Rectal smooth muscle tissue (tissue), 1 donor: ENCODE data around the gene MAPK6.
"Not testable (repeated sequence)": the region's sequence is repeated elsewhere in the genome, so short reads cannot be mapped to it uniquely, and the experiment has no call there.

Experiments used
- H3K27ac ChIP-seq: one replicate; pipeline ENCODE4 v1.7.0; 2013; ENCODE audit warnings: low read depth, low read length, inconsistent platforms
- H3K27me3 ChIP-seq: one replicate; pipeline ENCODE4 v1.7.0; 2013; ENCODE audit warnings: low read length; ENCODE audit not compliant: control insufficient read depth, insufficient read depth
- H3K36me3 ChIP-seq: one replicate; pipeline ENCODE4 v1.7.0; 2013; ENCODE audit warnings: low read length; ENCODE audit not compliant: control insufficient read depth, insufficient read depth
- H3K4me1 ChIP-seq: one replicate; pipeline ENCODE4 v1.7.0; 2013; ENCODE audit warnings: low read length; ENCODE audit not compliant: control insufficient read depth, insufficient read depth
- H3K4me3 ChIP-seq: one replicate; pipeline ENCODE4 v1.7.0; 2013; ENCODE audit warnings: low read length
- H3K9ac ChIP-seq: one replicate; pipeline ENCODE4 v1.7.0; 2013; ENCODE audit warnings: low read length

MAPK6 gene

DNA sequence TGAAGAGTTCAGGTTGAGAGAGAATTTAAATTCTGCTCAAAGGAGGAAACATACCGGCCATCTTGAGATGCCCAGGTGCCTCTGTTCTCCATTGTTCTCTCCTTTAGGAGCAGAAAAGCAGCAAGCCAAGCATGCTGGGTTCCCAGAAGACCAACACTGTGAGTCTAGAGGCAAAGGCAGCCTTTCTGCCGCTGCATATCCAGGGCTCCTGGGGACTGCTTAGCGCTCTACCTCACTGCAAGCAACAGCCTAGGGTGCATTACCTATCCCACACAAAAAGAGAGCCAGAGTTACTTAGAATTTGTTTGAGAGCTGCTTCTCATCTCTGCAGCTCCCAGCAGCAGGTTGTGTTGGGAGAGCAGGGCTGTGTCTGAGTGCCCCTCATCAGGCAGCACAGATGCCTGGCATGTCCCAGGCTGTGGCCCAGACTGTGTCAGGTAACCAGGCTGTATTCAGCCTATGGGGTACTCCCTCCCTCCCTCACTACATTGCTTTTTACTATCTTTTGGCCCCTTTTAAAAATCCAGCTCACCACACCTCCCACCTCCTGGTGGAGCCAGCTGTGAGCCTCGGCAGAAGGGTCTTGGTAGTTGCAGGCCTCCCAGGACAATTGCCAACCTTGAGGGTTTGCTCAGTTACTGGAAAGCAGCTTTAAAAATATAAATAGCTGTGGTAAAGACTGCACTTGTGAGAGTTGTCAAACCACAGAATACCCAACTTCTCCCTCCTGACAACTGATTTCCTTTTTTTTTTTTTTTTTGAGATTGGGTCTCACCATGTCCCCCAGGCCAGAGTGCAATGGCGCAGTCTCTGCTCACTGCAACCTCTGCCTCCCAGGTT, 63.4 kb downstream of the MAPK6 start:
- no peak overlapping the region for H3K27ac ChIP-seq
- no peaks in the 10 kb centered on the region for H3K27me3 ChIP-seq
- H3K4me1 ChIP-seq = no peaks in the 10 kb centered on the region
- H3K4me3 ChIP-seq = no peak overlapping the region
- H3K36me3 ChIP-seq = no peaks in the 10 kb centered on the region
- H3K9ac ChIP-seq = no peak overlapping the region

DNA sequence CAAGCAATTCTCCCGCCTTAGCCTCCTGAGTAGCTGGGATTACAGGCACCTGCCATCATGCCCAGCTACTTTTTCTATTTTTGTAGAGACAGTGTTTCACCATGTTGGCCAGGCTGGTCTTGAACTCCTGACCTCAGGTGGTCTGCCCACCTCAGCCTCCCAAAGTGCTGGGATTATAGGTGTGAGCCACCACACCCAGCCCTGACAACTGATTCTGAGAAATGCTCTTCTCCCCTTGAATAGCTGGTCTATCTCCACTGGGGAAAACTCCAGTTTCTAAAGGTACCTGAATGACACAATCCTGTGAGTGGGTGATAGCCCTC, 64.0 kb downstream of the MAPK6 start:
- not testable (repeated sequence) for H3K4me3 ChIP-seq, H3K4me1 ChIP-seq, H3K27me3 ChIP-seq, H3K27ac ChIP-seq, H3K9ac ChIP-seq, H3K36me3 ChIP-seq

DNA sequence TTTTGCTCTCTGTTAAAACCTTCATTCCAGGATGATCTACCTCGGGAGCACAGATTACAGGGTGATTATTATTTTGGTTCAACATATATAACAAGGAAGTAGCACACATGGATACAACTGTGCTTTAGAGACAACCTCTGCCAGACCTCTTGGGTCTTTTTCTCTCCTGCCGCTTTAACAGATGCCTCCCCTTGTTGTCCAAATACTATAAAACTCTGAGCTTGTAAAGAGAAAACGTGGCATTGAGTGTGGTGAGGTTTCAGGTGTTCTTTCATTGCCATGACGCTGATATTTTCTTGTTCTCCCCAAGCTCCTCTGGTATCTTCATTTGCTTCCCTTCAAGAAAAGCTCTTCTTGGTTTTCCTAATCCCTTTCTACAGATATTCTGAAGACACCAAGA, 64.6 kb downstream of the MAPK6 start:
- no peaks in the 10 kb centered on the region for H3K4me1 ChIP-seq
- no peak overlapping the region for H3K9ac ChIP-seq
- H3K36me3 ChIP-seq = no peaks in the 10 kb centered on the region
- H3K27ac ChIP-seq = no peak overlapping the region
- H3K27me3 ChIP-seq = no peaks in the 10 kb centered on the region
- H3K4me3 ChIP-seq = no peak overlapping the region

DNA sequence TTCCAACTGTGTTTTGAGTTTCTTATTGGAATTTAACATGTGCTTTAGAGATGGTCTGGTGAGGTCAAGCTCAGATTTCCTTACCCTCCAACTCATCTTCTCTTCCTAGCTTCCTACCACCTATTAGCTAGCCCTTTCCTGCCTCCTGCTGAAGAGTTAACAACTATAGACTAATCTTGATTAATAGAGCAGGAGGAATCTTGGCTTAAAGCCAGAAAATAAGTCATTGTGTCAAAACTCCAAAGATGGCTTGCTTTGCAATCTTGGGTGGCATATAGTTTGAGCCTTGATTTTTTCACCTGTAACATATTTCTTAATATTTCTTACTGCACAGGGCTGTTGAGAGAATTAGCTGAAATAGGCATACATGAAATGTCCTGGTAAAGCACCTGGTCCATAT, 66.3 kb downstream of the MAPK6 start:
- H3K27ac ChIP-seq = no peak overlapping the region
- no peak overlapping the region for H3K9ac ChIP-seq
- no peaks in the 10 kb centered on the region for H3K36me3 ChIP-seq
- H3K4me1 ChIP-seq = no peaks in the 10 kb centered on the region
- no peak overlapping the region for H3K4me3 ChIP-seq
- H3K27me3 ChIP-seq = no peaks in the 10 kb centered on the region

DNA sequence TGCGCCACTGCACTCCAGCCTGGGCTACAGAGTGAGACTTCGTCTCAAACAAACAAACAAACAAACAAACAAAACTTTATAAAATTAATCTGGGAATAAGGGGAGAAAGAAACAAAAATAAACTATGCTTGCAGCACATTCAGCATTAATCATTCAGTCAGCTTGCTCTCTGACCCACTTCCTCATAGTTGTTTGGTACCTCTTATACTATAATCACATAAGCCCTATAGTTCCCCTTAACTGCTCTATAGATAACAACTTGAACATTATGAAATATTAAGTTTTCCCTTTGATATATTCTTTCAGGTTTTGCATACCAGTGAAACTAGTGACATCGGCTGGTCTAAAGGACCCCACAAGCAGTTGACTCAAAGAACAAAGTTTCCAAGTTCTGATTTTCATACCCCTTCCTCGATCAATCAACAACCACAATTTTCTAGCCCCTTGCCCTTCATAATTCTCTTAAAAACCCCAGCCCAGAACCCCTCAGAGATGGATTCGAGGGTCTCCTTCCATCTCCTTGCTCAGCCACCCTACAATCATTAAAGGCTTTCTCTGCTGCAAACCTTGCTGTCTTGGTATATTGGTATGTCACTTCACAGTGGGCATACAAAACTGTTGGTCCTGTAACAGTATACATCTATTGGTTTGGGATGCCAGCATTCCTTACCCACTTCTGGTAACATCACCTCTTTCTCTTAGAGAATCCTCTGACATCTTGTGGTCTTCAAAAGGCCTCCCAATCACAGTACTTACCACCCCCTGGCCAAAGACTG, 67.2 kb downstream of the MAPK6 start:
- Histone ChIP-seq H3K27me3 (no peaks in the 10 kb centered on the region), H3K9ac (no peak overlapping the region), H3K27ac (no peak overlapping the region), H3K4me3 (no peak overlapping the region), H3K36me3 (no peaks in the 10 kb centered on the region), H3K4me1 (no peaks in the 10 kb centered on the region)

DNA sequence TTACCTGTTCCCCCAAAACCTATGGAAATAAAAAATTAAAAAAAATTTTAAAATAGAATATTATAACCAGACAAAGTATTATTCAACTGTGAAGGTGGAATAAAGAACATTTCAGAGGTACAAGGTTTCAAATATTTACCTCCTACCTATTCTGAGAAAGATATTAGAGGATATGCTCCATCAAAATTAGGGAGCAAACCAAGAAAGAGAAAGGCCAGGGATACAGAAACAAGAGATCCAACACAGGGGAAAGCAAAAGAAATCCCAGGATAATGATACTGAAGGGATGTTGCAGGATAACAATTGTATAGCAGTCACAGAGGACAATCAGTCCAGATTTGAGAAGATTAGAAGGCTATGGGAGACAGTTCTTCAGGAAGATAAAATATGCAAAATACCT, 71.2 kb downstream of the MAPK6 start:
- Histone ChIP-seq H3K4me3 (no peak overlapping the region), H3K27me3 (no peaks in the 10 kb centered on the region), H3K36me3 (no peaks in the 10 kb centered on the region), H3K27ac (no peak overlapping the region), H3K4me1 (peaks cover 3% of the 10 kb centered on the region), H3K9ac (no peak overlapping the region)

DNA sequence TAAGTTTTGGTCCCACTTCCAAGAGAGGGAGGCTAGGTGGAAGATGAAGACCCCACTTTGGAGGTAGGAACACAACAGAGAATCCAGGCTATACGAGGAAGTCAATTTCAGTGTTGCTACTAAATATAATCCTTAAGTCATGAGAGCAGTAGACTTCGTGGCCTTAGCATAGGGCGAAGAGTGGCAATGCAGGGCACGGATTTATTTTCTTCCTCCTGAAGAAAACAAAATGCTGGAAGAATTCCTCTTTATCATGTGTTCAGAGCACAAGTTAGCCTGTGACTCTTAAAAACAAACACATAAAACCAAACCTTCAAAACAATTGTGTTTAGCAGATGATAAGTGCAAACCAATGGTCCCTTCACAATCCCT, 74.1 kb downstream of the MAPK6 start:
- Histone ChIP-seq H3K4me1 (peaks cover 3% of the 10 kb centered on the region), H3K4me3 (no peak overlapping the region), H3K27me3 (no peaks in the 10 kb centered on the region), H3K36me3 (no peaks in the 10 kb centered on the region), H3K9ac (no peak overlapping the region), H3K27ac (no peak overlapping the region)

DNA sequence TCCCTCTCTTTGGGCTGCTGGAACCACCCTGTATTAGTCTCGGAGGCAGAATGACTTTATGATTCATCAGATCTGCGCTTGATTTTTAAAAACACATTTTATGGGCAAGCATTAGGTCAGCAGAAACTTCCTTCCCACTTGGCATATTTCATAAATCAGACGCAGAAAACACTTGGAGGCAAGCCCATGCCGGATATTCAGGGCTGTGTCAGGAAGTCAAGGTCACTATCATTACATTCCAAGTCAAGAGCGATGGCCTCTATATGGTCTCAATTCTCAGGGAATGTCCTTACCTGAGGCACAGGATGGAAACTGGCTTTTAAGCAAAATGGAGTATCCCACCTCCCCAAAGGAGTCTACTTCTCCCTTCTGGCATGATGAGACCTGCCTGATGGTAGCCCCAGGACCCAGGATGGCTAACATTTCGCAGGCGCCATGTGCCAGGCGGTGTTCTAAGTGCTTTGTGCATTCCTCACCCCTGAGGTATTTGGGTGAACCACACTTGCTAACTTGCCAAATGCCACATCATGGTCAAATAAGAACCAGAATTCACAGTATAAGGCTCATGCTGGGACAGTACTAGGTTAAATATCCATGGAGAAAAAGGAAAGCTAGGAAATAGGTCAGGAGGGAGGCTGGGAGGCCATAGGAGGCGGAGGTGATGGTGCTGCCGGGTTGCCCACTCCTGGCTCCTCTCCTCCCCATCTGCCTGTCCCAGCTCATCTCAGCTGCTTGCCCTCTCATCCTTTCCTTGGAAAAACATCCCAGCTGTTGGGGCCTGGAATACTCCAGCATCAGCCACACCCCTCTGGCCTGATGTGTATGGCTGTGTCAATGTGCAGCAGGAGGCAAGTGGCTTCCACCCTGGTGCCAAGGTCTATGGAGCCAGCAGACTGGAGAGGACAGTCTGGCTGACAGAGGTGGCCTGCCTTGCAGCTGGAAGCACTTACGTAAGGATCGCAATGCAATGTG, 74.8 kb downstream of the MAPK6 start:
- no peak overlapping the region for H3K9ac ChIP-seq
- no peaks in the 10 kb centered on the region for H3K36me3 ChIP-seq
- H3K27me3 ChIP-seq = no peaks in the 10 kb centered on the region
- H3K4me3 ChIP-seq = no peak overlapping the region
- H3K4me1 ChIP-seq = peaks cover 3% of the 10 kb centered on the region
- no peak overlapping the region for H3K27ac ChIP-seq

DNA sequence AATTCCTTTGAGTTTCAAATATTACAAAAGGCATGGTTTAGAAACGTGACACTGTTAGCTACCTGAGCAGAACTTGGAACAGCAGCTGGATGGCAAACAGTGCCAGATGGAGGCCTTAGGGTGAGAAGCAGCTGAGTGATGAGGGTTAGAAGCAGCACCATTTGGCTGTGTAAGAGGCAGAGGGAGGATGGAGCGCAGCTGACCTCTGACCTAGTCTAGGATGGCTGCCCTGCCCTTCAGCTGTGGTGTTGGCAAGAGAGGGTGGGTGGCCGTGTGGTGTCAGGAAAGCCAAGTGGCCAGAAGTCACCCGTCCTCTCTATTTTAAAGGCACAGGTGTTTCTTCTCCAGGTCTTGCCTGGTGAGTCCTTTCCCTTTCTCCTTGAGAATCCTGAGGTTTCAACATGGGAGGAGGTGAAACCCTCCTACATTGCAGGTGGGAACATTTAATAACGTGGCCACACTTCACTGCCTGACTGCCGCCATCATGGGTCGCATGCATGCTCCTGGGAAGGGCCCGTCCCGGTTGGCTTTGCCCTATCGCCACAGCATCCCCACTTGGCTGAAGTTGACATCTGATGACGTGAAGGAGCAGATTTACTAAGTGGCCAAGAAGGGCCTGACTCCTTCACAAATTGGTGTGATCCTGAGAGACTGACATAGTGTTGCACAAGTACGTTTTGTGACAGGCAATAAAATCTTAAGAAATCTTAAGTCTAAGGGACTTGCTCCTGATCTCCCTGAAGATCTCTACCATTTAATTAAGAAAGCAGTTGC, 76.0 kb downstream of the MAPK6 start:
- H3K27me3 ChIP-seq = no peaks in the 10 kb centered on the region
- no peak overlapping the region for H3K4me3 ChIP-seq
- H3K27ac ChIP-seq = no peak overlapping the region
- H3K9ac ChIP-seq = no peak overlapping the region
- H3K36me3 ChIP-seq = no peaks in the 10 kb centered on the region
- H3K4me1 ChIP-seq = peaks cover 3% of the 10 kb centered on the region

DNA sequence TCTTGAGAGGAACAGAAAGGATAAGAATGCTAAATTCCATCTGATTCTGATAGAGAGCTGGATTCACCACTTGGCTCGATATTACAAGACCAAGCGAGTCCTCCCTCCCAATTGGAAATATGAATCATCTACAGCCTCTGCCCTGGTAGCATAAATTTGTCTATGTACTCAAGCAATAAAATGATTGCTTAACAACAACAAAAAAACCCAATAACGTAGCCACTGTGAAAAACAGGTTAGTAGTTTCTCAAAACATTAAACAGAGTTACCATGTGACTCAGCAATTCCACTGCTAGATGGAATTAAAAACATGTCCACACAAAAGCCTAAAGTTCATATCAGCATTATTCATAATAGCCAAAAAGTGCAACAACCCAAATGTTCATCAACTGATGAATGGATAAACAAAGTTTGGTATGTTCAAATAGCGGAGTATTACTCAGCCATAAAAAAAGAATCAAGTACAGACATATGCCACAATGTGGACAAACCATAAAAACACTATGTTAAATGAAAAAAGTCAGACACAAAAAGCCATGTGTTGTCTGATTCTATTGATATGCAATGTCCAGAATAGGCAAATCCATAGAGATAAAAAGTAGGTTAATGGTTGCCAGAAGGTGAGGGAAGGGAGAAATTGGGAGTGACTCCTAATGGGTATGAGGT, 76.7 kb downstream of the MAPK6 start:
- Histone ChIP-seq H3K4me1 (peaks cover 3% of the 10 kb centered on the region), H3K4me3 (no peak overlapping the region), H3K36me3 (no peaks in the 10 kb centered on the region), H3K27me3 (no peaks in the 10 kb centered on the region), H3K27ac (no peak overlapping the region), H3K9ac (no peak overlapping the region)

DNA sequence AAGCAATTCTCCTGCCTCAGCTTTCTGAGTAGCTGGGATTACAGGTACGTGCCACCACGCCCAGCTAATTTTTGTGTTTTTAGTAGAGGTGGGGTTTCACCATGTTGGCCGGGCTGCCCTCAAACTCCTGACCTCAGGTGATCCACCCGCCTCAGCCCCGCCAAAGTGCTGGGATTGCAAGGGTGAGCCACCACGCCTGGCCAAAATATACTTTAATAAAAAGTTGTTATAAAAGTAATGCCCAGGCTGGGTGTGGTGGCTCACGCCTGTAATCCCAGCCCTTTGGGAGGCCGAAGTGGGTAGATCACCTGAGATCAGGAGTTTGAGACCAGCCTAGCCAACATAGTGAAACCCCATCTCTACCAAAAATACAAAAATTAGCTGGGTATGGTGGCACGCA, 77.5 kb downstream of the MAPK6 start:
- H3K4me1 ChIP-seq, H3K27ac ChIP-seq, H3K9ac ChIP-seq: not testable (repeated sequence)

More for the DNA sequence above, 77.5 kb downstream of the MAPK6 start:
- not testable (repeated sequence) for H3K36me3 ChIP-seq, H3K27me3 ChIP-seq, H3K4me3 ChIP-seq
